ENCODE data around the gene UQCC2. TPM values are rescaled to one million over a fixed set of nuclear protein-coding genes. Genes with fewer than 3 reads are reported as not detected.

The UQCC2 gene
- total RNA-seq (16.6 and 17.1 TPM in 2 replicates), polyA plus RNA-seq (8.9 and 13.2 TPM in 2 replicates), polyA minus RNA-seq (8.2 and 9.6 TPM in 2 replicates)
- 35.0 TPM for total RNA-seq (2013)

DNA sequence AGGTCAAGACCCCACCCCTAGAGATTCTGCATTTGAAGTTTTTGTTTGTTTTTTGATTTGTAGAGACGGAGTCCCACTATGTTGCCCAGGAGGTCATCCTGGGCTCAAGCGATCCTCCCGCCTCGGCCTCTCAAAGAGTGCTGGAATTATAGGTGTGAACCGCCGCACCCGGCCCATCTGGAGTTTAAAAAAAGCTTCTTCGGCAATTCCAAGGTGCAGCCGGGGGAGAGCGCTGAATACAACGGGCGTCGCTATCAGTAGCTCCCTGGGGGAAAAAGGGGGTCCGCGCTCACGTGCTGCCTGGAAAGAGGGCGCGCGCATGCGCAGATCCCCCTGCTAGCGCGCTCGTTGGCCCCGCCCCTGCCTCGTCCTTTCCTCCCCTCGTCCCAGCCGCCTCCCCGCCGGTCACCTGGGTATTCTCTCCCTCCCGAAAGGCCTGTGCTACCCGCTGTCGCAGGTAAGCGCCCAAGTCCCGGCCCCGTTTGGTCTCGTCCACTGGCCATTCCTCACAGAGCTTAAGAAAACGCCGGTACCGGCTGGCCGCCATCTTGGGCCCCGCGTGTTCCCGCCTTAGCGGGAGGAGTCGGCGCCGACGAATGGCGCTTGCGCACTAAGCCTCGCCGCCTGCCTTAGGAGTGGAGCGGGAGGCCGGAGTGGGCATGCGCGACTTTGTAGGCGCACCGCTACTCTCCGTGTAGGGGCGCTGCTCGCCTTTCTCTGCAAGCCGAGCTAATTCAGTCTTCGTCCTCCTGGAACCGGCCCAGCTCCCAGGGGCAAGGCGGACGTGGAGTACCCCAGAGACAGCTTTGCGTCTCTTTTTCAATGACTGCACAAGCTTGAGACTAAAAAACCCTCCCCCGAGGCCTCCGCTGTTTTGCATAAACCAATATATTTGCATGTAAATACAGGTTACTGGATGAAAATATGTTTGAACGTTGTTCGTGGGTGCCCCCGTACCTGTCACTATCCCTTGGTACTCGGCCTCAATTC lies at the start of gene UQCC2:
TSS of gene UQCC2 (minus strand) at position 561 of the 990 bp plus-strand sequence. CDS start at position 547, 14 bp downstream.
- 3% methylated on average over 69 of the region's 73 CpGs for WGBS (ENCODE audit: insufficient coverage)

More for the DNA sequence above, at the start of gene UQCC2:
- ATAC-seq (ENCODE audit: low read depth), result peak; percentile 87
- Mint-ChIP-seq H3K27ac (peak within 1 kb of the TSS; percentile 93), H3K4me1 (peaks cover 33% of the 10 kb centered on the region), H3K4me3 (peak within 1 kb of the TSS; percentile 87), H3K27me3 (no peaks in the 10 kb centered on the region), H3K9me3 (ENCODE audit: insufficient read depth) (no peaks in the 10 kb centered on the region)
- CTCF ChIA-PET, result interaction anchor here (0.9 to 6.1 kb wide), 22 partner anchors 9 to 447 kb away, joined by 3 to 58 read pairs (median 6); partner anchors contain the start of genes BAK1 and ITPR3
- Histone ChIP-seq H3K36me3 (replicated peaks in 1 of 2; ENCODE audit: control extremely low read depth in 1 of 2, control insufficient read depth in 1 of 2, extremely low read depth in 1 of 2, insufficient read depth in 2 of 2, low read length in 1 of 2) (peaks cover 1 to 15% of the 10 kb centered on the region in 2 experiments), H3K4me1 (ENCODE audit: control insufficient read depth in 2 of 2, insufficient read depth in 2 of 2, low read length in 2 of 2) (peaks cover 16 to 28% of the 10 kb centered on the region in 2 donors), H4K20me1 (ENCODE audit: control insufficient read depth, insufficient read depth, low read length, poor library complexity, severe bottlenecking) (no peaks in the 10 kb centered on the region), H3K27me3 (replicated peaks in 1 of 4; ENCODE audit: control extremely low read depth in 1 of 4, control insufficient read depth in 3 of 4, insufficient read depth in 4 of 4, low read length in 3 of 4) (no peaks in the 10 kb centered on the region), H3K4me2 (replicated peaks; ENCODE audit: low read depth, low read length, poor library complexity, severe bottlenecking) (peak within 1 kb of the TSS; percentile 84), H3K9me3 (ENCODE audit: control extremely low read depth in 1 of 3, control insufficient read depth in 2 of 3, insufficient read depth in 1 of 3, low read length in 2 of 3) (peaks cover 0 to 4% (median 0%) of the 10 kb centered on the region in 3 donors), H3K4me3 (ENCODE audit: control extremely low read depth in 1 of 5, extremely low read depth in 1 of 5, insufficient read depth in 1 of 5, low read depth in 2 of 5, low read length in 4 of 5) (peak within 1 kb of the TSS; percentile 62 to 96 (median 93)), H3K79me2 (ENCODE audit: control insufficient read depth, insufficient read depth, low read length) (peaks cover 18% of the 10 kb centered on the region), H2AFZ (ENCODE audit: insufficient read depth, low read depth, low read length, poor library complexity, severe bottlenecking) (peak within 1 kb of the TSS; percentile 98), H3K9ac (ENCODE audit: low read length) (peak within 1 kb of the TSS; percentile 89), H3K27ac (ENCODE audit: low read length in 2 of 2) (peak within 1 kb of the TSS; percentile 83 to 88)
- no peak for TF ChIP-seq EZH2 (IDR thresholded peaks at IDR 0.05; ENCODE audit: borderline replicate concordance, insufficient read depth, low read depth, low read length, poor library complexity, severe bottlenecking)
- TF ChIP-seq, protein P1, sequence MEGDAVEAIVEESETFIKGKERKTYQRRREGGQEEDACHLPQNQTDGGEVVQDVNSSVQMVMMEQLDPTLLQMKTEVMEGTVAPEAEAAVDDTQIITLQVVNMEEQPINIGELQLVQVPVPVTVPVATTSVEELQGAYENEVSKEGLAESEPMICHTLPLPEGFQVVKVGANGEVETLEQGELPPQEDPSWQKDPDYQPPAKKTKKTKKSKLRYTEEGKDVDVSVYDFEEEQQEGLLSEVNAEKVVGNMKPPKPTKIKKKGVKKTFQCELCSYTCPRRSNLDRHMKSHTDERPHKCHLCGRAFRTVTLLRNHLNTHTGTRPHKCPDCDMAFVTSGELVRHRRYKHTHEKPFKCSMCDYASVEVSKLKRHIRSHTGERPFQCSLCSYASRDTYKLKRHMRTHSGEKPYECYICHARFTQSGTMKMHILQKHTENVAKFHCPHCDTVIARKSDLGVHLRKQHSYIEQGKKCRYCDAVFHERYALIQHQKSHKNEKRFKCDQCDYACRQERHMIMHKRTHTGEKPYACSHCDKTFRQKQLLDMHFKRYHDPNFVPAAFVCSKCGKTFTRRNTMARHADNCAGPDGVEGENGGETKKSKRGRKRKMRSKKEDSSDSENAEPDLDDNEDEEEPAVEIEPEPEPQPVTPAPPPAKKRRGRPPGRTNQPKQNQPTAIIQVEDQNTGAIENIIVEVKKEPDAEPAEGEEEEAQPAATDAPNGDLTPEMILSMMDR (IDR thresholded peaks at IDR 0.05), result peak; percentile 44
- intact Hi-C loops (cut with micrococcal nuclease), result loop anchor here (1.0 kb wide), 6 partner anchors 10 to 316 kb away; partner anchors contain the start of genes ITPR3 and LEMD2
- POLR2A ChIA-PET, result interaction anchor here (0.5 to 1.3 kb wide), 10 partner anchors 11 to 393 kb away, joined by 3 to 15 read pairs (median 4); no protein-coding TSS in a partner anchor
- peak; percentile 99 for DNase-seq

Measured in B cell (primary cell).